NCI-H1092 treated with DMSO at 0.1 percent for 48 hours (cell line): ENCODE results near the gene JAG1.

ENCODE experiments used
- DNase-seq: peaks from one replicate; lab custom pipeline; 2025; lab: John Stamatoyannopoulos, UW

The JAG1 gene

DNA sequence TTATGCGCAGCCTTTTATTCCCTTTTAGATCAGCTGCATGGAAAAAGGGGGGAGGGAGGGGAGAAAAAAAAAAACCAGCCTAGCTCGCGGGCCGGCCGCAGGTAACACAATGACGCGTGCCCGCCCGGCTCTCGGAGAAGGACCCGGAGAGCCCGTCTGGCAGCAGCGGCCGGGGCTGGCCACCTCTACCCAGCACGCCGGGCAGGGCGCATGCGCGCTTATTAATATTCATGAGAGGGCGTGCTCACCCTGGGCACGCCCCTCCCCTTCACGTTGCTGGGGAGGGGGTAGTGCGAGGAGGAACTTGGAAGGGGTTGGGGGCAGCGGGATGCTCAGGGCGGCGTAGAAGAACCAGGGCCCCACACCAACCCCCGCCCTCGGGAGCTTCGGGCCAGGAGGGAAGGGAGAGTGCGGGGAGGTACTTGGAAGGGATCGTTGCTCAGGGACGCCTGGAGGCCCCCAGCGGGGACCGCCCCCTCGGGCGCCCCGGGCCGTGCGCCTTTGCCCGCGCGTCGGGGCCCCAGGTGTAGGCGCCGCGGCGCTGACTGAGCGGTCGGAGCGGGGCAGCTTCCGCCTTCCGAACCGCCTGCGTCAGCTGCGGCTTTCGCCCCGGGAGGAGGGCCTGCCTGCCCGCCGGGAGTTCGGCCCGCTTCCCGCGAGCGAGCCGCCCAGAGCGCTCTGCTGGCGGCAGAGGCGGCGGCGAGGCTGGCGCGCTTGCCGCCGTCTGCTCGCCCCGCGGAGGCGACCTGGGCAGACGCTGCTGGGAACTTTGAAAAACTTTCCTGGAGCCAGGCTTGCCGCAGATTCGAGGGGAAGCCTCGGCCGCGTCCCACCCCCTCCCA lies at the start of gene JAG1:
TSS of gene JAG1 (minus strand) at position 158 of the 842 bp plus-strand sequence. CDS start 469 bp downstream, outside the sequence.
- peak; percentile 91 for DNase-seq

DNA sequence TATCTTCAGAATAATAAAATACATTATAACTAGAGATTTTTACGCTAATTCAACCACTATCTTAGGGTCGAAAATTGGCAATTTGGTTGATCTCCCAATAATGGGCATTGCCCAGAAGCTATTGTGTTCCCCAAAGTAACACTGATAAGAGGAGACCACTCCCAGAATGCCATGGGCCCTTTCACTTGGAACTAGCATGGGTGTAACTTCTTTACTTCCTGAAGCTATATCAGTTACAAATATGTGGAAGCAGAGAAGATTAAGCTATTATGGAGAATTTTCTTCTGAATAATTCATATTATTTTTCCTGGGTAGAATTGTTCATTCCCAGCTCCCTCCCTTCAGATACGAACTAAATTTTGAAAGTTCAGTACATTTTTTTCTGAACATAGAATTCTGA lies 48.2 kb upstream of the JAG1 start:
- DNase-seq: no peak

DNA sequence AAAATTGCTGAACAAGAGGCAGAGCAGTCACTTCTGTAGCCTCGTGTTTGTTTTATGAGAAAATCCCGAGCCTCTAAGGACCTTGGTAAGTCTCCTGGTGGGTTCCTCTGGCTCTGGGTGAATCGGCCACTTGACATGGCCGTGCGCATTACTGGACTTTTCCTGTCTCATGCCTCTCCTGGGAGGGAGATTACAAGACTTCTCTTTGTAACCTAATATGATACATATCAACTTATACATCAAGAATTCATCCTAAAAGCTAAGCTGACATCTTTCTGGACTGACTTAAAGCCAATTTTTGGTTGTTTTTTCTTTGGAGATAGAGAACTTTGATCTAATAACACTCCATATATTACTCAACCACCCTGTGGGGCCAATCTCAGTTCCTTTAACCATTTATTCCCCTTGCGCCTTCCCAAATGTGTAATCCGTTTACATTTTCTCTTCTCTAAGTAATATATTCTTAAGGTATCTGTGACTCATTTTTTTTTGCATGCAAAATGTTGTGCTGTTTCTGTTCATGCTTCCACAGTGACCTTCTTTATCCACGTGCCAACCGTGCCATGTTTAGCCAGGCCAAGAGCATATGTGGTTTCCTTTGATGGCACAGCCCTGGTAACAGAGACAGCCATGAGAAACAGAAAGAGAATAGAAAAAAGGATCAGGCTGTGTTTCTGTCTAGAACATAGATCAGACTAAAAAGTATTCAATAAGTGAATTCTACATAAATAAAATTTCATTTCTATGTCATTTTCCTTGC lies 47.5 kb upstream of the JAG1 start:
- no peak for DNase-seq

DNA sequence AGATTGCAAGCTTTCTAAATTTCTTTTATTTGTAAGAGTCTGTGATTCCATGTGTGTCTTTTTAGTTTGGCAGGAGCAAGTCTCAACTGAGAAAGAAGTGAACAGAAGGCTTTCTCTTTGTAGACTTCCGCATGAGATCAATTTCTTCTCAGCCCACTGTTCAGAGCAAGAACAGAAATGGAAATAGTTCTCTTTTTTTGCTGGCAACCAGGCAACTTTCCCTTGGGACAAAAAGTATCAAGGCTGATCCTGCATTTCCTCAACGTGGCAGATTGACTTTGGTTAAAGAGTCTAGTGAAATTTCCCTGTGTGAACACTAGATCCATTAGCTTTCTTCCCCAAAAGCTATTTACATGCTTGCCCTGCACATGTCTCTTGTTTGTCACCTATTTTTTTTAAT lies 46.8 kb upstream of the JAG1 start:
- DNase-seq: no peak

DNA sequence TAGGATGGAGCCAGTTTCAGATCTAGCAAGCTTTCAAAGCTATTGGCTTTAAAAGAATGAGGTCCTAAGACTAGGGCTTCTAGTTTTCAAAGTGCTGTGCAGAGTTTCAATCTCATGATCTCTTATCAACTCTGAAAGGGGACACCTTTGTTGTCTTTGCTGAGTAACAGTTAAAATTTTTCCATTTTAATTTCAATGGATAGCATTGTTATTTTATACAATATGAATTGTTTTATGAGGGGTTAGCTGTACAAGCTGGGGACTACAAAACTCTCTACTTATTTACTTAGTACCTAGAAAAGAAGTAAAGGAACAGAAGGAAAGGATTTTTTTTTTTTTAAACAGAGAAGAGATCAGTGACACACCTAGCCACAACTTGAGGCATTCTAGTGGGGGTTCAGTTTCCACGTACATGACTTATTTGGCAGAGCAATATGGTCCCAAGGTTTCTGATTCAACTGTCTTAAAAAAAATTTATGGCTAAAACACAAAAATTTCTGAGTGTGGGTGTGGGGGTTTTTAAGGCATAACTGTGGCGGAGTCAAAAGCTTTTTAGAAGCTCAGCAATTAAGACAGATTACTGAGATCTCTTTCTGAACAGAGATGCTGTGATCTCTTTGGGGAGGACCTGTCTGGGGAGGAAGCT lies 46.1 kb upstream of the JAG1 start:
- DNase-seq: no peak

DNA sequence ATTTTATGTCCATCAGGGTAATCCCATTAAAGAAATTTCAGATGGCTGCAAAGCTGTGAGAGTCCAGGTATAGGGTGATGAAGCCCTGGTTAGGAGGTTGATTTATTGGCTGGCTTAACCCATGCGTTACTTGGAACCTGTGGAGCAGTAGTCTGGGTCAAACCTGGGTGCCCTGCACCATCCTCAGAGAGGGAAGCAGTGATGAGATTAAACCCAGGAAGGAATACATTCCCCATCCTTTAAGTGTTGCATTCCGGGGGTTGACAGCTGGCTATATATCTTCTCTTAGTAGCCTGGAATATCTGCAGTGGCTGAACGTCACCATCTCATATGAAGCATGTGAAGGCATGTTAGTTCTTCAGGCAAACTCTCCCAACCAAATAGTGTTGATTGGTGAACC lies 44.9 kb upstream of the JAG1 start:
- DNase-seq: no peak

DNA sequence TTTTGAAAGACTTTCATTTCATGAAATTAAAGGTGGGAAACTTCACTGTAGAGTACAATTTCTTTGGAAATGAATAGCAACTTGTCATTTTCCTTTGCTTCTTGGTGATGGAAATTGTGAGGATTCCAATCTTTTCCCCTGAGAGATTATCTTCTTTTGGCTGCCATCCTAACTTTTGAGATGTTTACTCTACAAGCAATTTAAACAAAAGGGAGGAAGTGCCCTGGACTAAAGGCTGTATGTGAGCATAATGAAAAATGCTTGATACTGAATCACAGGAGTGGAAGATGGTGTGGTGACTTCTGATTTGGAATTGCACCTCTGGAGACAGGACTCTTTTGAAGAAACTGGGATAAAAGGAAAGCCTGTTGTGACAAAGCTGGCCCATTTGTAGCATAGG lies 43.1 kb upstream of the JAG1 start:
- peak; percentile 39 for DNase-seq

DNA sequence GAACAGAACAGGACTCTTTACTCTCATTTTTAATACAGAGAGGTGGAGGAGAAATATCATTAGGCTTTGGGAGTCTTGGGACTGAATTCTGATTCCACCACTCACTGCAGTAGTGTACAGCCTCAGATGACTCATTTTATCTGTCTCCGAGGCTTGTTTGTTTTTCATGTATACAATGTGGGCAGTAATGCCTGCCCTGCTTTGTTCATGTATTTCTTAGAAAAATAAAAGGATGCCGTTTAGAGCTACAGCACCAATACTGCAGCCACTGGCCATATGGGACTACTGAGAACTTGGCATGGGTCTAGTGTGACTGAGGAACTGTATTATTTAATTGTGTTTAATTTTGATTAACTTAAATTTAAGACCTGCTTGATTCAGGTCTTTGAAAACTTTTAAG lies 41.2 kb upstream of the JAG1 start:
- DNase-seq: no peak

DNA sequence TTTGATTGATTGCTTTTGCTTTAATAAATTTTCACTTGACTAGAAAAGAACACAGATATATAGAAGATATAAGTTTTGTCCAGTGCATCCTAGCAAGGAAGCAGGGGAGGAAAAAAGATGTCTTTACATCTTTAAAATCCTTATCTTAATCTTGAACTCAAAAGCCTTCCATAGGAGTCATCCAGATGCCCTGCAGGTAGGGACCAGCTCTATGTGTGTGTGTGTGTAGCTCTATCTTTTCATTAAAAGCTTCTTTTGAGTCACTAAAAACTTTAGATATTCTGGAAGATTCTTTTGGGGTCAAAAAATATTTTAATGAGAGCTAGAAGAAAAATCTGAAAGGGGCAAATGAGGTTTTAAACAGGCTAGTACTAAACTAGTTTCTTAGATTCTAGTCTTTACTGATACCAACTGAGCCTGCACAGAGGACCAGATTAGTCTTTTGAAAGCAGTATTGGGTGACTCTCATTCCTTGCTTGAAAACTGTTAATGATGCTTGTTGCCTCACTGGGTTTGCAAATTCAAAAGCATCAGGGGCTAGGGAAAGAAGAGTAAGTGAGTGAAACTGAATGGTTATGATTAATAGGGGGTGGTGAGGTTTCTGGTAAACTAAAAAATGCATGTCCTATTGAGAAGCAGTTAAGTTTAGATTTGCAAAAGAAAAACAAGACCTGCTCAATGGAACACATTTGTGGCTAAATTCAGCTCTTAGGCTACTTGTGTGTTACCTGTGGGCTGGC lies 40.6 kb upstream of the JAG1 start:
- DNase-seq: no peak

DNA sequence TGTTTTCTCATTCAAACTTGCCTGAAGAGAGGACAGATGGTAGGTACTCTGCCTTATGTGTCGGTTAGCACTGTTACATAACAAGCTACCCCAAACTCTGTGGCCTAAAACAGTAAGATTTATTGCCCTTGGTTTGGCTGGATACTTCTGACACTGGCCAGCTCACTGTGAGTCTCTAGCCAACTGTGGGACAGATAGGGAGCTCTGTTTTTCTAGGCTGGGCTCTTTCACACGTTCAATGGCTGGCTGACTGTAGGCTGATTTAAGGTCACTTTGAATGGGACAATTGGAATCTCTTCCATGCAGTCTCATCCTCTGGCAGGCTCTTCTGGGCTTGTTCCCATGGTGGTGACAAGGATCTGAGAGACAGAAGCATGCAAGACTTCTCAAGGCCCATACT lies 39.4 kb upstream of the JAG1 start:
- DNase-seq: no peak

DNA sequence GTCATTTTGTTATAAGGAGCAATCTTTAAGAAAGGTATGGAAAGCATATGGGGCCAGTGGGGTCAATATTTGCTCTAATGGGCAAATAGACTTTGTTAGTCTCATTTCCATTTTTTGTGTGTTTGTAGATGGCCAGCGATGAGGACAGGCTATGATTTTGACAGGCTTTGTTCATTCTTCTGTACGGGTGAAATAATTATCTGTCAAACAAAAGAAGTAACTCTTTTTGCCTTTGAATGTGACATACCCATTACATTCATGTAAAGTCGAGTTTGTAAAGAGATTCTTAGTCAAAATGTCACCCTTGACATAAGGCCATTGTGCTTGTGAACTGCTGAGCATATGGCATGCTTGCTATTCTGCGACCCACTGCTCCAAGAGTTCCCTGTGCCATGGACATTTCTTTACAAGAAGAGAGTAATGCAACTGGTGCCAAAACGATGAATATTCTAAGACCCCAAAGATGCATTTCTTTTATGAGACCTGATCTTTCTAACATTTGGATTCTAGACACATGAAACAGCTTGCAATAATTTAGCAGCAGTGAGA lies 38.2 kb upstream of the JAG1 start:
- DNase-seq: no peak

DNA sequence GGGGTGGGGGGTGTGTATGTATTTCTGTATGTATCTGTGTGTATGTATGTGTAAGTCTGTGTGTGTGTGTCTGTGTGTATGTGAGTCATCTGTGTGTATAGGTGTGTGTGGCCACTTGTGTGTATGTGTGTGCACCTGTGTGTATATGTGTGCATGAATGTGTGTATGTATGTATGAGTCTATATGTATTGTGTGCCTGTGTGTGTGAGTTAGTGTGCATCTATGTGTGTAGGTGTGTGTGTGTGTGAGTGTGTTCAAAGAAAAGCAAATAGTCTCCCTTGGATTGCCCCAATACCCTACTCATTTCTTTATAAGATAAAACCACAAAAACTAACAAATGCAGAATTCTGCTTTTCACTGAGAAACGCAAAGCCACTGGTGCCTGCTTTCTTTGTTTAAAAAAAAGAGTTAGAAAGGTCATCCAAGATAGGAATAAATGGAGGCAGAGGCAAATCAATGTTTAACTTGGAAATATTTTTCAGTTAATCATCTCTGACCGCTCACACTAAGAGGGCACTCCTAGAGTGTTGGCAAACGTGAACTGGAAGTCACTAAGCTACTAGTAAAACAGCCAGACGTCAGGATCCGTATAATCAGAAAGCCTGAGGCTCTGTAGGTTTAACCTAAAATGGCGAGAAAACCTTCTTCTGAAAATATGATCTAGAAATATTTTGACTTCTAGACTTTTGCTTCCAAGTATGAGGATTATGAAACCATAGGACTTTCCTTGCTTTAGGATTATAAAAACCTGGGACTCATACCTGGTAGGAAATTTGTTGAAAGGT lies 37.4 kb upstream of the JAG1 start:
- DNase-seq: no peak

DNA sequence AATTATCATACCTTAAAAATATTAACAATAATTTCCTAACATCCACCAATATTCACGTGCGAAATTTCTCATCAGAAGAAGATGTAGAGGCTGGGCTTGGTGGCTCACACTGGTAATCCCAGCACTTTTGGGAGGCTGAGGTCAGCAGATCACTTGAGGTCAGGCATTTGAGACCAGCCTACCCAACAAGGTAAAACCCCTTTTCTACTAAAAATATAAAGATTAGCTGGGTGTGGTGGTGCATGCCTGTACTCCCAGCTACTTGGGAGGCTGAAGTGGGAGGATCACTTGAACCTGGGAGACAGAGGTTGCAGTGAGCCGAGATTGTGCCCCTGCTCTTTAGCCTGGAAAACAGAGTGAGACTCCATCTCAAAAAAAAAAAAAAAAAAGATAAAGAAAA lies 36.1 kb upstream of the JAG1 start:
- no peak for DNase-seq

DNA sequence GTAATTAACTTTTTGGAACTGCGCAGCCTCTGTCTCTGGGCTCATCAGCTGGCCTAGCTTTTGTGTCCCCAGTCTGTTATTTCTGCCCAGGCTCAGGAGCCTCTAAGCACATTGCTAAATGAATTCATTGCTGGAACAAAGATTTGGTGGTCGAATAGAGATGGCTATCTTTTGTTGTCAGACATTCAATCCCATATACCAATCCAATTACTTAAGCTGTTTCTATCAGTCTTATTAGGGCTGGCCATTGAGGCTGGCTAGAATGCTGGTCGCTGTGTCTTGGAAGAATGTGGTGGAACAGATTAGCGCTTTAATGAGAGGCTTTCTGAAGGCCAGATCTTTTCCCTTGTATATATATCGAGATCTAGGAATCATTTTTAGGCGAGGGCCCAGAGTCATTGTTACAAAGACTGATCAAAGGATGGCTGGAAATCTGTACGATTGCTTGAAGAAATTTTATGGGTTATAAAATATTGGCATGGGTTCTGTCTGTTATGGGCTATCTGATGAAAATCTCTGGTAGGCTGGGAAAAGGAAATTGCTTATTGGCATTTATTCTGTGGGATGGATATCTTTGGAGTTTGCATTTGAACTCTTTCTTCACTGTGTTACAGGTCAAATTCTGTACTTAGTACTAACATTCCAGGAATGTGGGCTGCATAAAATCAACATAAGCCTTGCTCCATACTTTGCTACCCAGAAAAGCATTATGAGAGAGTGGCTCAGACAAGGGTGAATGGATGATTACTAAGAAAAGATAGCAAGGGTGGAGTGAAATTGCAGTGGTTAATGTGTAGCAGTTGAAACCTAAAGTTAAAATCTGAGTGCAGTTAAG lies 34.8 kb upstream of the JAG1 start:
- no peak for DNase-seq

DNA sequence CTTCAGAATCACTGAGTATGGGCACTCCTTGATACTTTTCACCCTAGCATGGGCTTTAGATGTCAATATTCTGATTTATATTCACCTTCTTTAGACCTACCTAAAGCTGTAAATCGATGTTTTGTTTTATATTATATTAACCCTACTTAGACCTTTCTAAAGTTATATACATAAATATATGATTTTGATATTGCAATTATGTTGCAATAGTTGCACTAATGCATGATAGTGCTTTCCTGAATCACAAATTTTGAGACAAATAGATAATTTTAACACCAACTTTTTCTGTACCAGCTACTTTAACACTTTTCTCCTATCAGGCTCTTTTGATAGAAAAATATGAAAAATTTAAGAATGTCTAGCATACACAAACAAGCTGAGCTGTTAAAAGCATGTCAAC lies 34.0 kb upstream of the JAG1 start:
- DNase-seq: no peak

DNA sequence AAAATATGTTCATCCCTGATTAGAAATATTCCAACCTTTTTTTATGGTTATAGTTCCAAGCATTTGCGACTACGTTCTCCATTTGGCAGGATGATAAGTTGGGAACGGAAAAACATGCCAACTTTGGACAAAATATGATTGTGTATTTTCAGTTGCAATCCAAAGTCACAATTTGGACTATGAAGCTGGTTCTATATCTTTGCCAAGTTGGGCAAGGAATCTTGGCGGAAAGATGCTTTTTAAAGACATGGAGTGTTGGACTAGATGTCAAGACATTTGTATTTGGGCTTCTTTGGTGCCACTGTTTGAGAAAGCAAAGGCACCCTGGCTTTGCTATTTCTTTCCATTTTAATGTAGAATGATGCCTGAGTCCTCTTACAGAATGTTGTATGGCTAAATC lies 33.3 kb upstream of the JAG1 start:
- no peak for DNase-seq

DNA sequence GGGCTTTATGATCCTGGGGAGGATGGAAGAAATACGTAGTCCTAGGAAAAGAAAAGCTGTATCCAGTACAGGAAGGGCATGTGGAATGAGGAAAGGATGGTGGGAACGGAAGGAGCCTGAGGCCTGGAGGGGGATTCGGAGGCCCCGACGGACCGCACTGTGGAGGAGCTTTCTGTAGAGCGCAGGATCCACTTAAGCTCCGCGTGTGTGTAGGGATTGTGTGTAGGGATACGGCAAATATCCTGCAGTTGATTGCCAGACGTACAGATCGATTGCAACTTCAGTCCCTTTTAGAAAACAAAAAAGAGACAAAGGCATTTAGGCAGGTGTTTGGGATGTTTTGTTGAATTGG lies 32.6 kb upstream of the JAG1 start:
- DNase-seq: no peak

DNA sequence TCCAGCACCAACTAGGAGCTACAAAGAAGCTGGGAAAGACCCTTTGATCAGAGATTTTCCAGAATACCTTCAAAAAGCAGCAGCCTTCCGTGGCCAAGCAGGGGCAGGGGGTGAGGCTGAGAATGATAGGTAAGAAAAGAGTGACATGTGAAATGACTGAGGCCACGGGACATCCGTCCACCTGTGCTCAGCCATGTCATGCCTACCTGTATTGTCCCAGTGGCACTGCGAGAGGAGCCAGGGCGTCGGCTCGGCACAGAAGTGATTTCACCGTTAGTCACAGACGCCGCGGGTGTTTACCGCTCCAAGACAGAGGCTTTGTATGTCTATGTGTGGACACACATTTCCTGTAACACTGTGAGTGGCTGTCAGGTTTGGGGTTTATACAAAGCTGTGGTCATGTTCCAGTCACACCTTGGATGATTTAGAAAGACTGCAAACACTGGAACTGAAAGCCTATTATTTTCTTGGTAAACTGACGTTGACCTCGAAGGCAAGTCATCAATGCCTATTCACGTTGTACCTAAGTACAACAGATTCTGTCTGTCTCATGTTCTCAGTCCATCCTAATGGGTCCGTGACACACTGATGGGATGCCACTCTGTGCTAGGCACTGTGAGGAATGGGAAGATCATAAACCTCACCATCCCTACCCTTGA lies 32.1 kb upstream of the JAG1 start:
- no peak for DNase-seq

DNA sequence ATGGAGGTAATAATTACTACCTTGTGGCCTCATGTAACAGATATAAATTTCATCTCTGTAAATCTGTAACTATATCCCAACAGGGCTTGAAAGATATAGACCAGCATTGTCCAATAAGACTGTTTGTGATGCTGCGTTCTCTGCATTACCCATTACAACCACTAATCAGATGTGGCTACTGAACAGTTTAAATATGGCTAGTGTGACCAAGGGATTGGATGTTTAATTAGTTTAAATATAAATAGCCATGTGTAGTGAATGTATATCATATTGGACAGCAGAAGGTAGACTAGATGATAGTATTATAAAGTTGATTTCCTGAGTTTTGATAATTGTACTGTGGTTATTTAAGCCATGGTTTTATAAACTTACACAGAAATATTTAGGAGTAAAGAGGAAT lies 27.8 kb upstream of the JAG1 start:
- DNase-seq: no peak

DNA sequence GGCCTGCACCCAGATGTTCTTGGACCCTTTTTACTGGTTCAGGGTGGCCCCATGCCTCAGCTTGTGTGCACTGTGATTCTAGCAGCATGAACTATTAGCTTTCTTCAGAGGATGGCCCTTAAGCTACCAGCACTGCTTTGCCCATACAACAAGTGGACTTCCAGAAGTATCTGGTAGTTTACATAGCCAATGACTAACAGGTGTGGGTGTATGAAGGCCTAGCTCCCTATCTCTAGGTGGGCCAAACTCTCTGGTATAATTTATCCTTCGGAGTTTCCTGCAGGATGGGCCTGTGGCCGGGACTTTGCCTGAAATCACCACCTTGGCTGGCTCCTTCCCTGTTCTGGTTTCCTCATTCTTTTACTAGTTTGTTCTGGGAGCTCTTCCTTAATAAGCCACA lies 26.1 kb upstream of the JAG1 start:
- DNase-seq: no peak
